Activated naive CD8-positive, alpha-beta T cell treated with anti-CD3 and anti-CD28 coated beads for 36 hours (primary cell): ENCODE data around the gene MTX3. TPM values are rescaled to one million over a fixed set of nuclear protein-coding genes. Genes with fewer than 3 reads are reported as not detected.

Experiments used
- DNase-seq: peaks from one replicate; pipeline ENCODE4 v3.0.0; 2021
- H3K27ac Mint-ChIP-seq: one replicate; pipeline ENCODE4 v1.8.0; 2022; ENCODE audit warnings: mild to moderate bottlenecking, moderate library complexity, mixed read lengths
- H3K27me3 Mint-ChIP-seq: one replicate; pipeline ENCODE4 v1.8.0; 2022; ENCODE audit warnings: mild to moderate bottlenecking, mixed read lengths
- H3K36me3 Mint-ChIP-seq: one replicate; pipeline ENCODE4 v1.8.0; 2021; ENCODE audit warnings: mild to moderate bottlenecking, mixed read lengths
- H3K4me1 Mint-ChIP-seq: one replicate; pipeline ENCODE4 v1.8.0; 2021; ENCODE audit warnings: mixed read lengths
- H3K4me3 Mint-ChIP-seq: one replicate; pipeline ENCODE4 v1.8.0; 2022; ENCODE audit warnings: mild to moderate bottlenecking, moderate library complexity, mixed read lengths
- H3K9me3 Mint-ChIP-seq: one replicate; pipeline ENCODE4 v1.8.0; 2022; ENCODE audit warnings: mixed read lengths
- total RNA-seq, 2 experiments: library from RNA; stranded (reverse); gene quantifications; one replicate each; pipeline ENCODE4 v1.2.3, GENCODE V29; 2021

The MTX3 gene
- total RNA-seq, 2 experiments from 2014 or later, result 15.6 to 16.2 TPM

GRCh38 chr5:79999722-80000121 is 8.7 kb upstream of the MTX3 start:
- Mint-ChIP-seq H3K27ac (no peak overlapping the region), H3K4me3 (no peak overlapping the region), H3K9me3 (no peaks in the 10 kb centered on the region), H3K4me1 (peaks cover 9% of the 10 kb centered on the region), H3K27me3 (no peaks in the 10 kb centered on the region), H3K36me3 (peaks cover 10% of the 10 kb centered on the region)
- no peak for DNase-seq

GRCh38 chr5:79992891-79993657 is 2.0 kb upstream of the MTX3 start:
- DNase-seq, result no peak
- no peak overlapping the region for H3K4me3 Mint-ChIP-seq
- no peaks in the 10 kb centered on the region for H3K9me3 Mint-ChIP-seq
- H3K4me1 Mint-ChIP-seq, result peaks cover 43% of the 10 kb centered on the region
- no peak overlapping the region for H3K27ac Mint-ChIP-seq
- H3K27me3 Mint-ChIP-seq, result no peaks in the 10 kb centered on the region
- H3K36me3 Mint-ChIP-seq, result peaks cover 17% of the 10 kb centered on the region

GRCh38 chr5:79990205-79990597 is 861 bp downstream of the MTX3 start:
- H3K27me3 Mint-ChIP-seq, result no peaks in the 10 kb centered on the region
- peaks cover 35% of the 10 kb centered on the region for H3K36me3 Mint-ChIP-seq
- peaks cover 58% of the 10 kb centered on the region for H3K4me1 Mint-ChIP-seq
- peak overlapping the region; percentile 87 for H3K4me3 Mint-ChIP-seq
- H3K9me3 Mint-ChIP-seq, result no peaks in the 10 kb centered on the region
- H3K27ac Mint-ChIP-seq, result peak overlapping the region; percentile 97
- DNase-seq, result no peak

GRCh38 chr5:79986260-79986659 is 4.8 kb downstream of the MTX3 start:
- DNase-seq, result no peak
- H3K4me3 Mint-ChIP-seq, result no peak overlapping the region
- H3K36me3 Mint-ChIP-seq, result peaks cover 67% of the 10 kb centered on the region
- peaks cover 67% of the 10 kb centered on the region for H3K4me1 Mint-ChIP-seq
- peak overlapping the region; percentile 67 for H3K27ac Mint-ChIP-seq
- H3K27me3 Mint-ChIP-seq, result no peaks in the 10 kb centered on the region
- H3K9me3 Mint-ChIP-seq, result no peaks in the 10 kb centered on the region

- Mint-ChIP-seq H3K27me3 (no peaks in the 10 kb centered on the region), H3K36me3 (peaks cover 74% of the 10 kb centered on the region), H3K4me1 (peaks cover 72% of the 10 kb centered on the region), H3K4me3 (no peak overlapping the region), H3K27ac (peak overlapping the region; percentile 68), H3K9me3 (no peaks in the 10 kb centered on the region)
- no peak for DNase-seq
Measured at GRCh38 chr5:79985288-79985687, 5.8 kb downstream of the MTX3 start.

- no peak overlapping the region for H3K4me3 Mint-ChIP-seq
- no peaks in the 10 kb centered on the region for H3K27me3 Mint-ChIP-seq
- H3K27ac Mint-ChIP-seq, result peak overlapping the region; percentile 90
- H3K4me1 Mint-ChIP-seq, result peaks cover 70% of the 10 kb centered on the region
- no peak for DNase-seq
- H3K36me3 Mint-ChIP-seq, result peaks cover 71% of the 10 kb centered on the region
- H3K9me3 Mint-ChIP-seq, result no peaks in the 10 kb centered on the region
Measured at GRCh38 chr5:79984363-79984762, 6.7 kb downstream of the MTX3 start.

GRCh38 chr5:79983618-79984017 is 7.4 kb downstream of the MTX3 start:
- peak overlapping the region; percentile 90 for H3K27ac Mint-ChIP-seq
- H3K4me1 Mint-ChIP-seq, result peaks cover 64% of the 10 kb centered on the region
- H3K9me3 Mint-ChIP-seq, result no peaks in the 10 kb centered on the region
- no peak for DNase-seq
- H3K36me3 Mint-ChIP-seq, result peaks cover 71% of the 10 kb centered on the region
- no peak overlapping the region for H3K4me3 Mint-ChIP-seq
- H3K27me3 Mint-ChIP-seq, result no peaks in the 10 kb centered on the region

- Mint-ChIP-seq H3K27me3 (no peaks in the 10 kb centered on the region), H3K36me3 (peaks cover 70% of the 10 kb centered on the region), H3K4me1 (peaks cover 54% of the 10 kb centered on the region), H3K27ac (peak overlapping the region; percentile 47), H3K9me3 (no peaks in the 10 kb centered on the region), H3K4me3 (no peak overlapping the region)
- no peak for DNase-seq
Measured at GRCh38 chr5:79982136-79982535, 8.9 kb downstream of the MTX3 start.

- Mint-ChIP-seq H3K27ac (no peak overlapping the region), H3K27me3 (no peaks in the 10 kb centered on the region), H3K4me3 (no peak overlapping the region), H3K9me3 (no peaks in the 10 kb centered on the region), H3K4me1 (peaks cover 15% of the 10 kb centered on the region), H3K36me3 (peaks cover 28% of the 10 kb centered on the region)
- DNase-seq, result no peak
Measured at GRCh38 chr5:79976759-79977515, 14.1 kb downstream of the MTX3 start.

- H3K9me3 Mint-ChIP-seq, result no peaks in the 10 kb centered on the region
- H3K4me1 Mint-ChIP-seq, result peaks cover 6% of the 10 kb centered on the region
- H3K4me3 Mint-ChIP-seq, result no peak overlapping the region
- peaks cover 18% of the 10 kb centered on the region for H3K36me3 Mint-ChIP-seq
- no peak for DNase-seq
- no peaks in the 10 kb centered on the region for H3K27me3 Mint-ChIP-seq
- H3K27ac Mint-ChIP-seq, result no peak overlapping the region
Measured at GRCh38 chr5:79975422-79975821, 15.6 kb downstream of the MTX3 start.

GRCh38 chr5:79974886-79975285 is 16.2 kb downstream of the MTX3 start:
- Mint-ChIP-seq H3K9me3 (no peaks in the 10 kb centered on the region), H3K36me3 (peaks cover 16% of the 10 kb centered on the region), H3K4me1 (peaks cover 2% of the 10 kb centered on the region), H3K27me3 (no peaks in the 10 kb centered on the region), H3K27ac (no peak overlapping the region), H3K4me3 (no peak overlapping the region)
- no peak for DNase-seq

GRCh38 chr5:79973996-79974395 is 17.1 kb downstream of the MTX3 start:
- no peak for DNase-seq
- Mint-ChIP-seq H3K4me3 (no peak overlapping the region), H3K27me3 (no peaks in the 10 kb centered on the region), H3K4me1 (peaks cover 2% of the 10 kb centered on the region), H3K27ac (no peak overlapping the region), H3K9me3 (no peaks in the 10 kb centered on the region), H3K36me3 (peaks cover 13% of the 10 kb centered on the region)

- peaks cover 13% of the 10 kb centered on the region for H3K36me3 Mint-ChIP-seq
- peaks cover 2% of the 10 kb centered on the region for H3K4me1 Mint-ChIP-seq
- H3K9me3 Mint-ChIP-seq, result no peaks in the 10 kb centered on the region
- no peak overlapping the region for H3K4me3 Mint-ChIP-seq
- DNase-seq, result no peak
- H3K27me3 Mint-ChIP-seq, result no peaks in the 10 kb centered on the region
- no peak overlapping the region for H3K27ac Mint-ChIP-seq
Measured at GRCh38 chr5:79973511-79973910, 17.6 kb downstream of the MTX3 start.

GRCh38 chr5:79971156-79971555 is 19.9 kb downstream of the MTX3 start:
- DNase-seq, result no peak
- H3K36me3 Mint-ChIP-seq, result no peaks in the 10 kb centered on the region
- H3K4me3 Mint-ChIP-seq, result no peak overlapping the region
- H3K27me3 Mint-ChIP-seq, result peaks cover 8% of the 10 kb centered on the region
- H3K4me1 Mint-ChIP-seq, result no peaks in the 10 kb centered on the region
- H3K27ac Mint-ChIP-seq, result no peak overlapping the region
- H3K9me3 Mint-ChIP-seq, result no peaks in the 10 kb centered on the region

GRCh38 chr5:79966448-79966847 is 24.6 kb downstream of the MTX3 start:
- no peaks in the 10 kb centered on the region for H3K9me3 Mint-ChIP-seq
- DNase-seq, result no peak
- no peaks in the 10 kb centered on the region for H3K36me3 Mint-ChIP-seq
- peaks cover 8% of the 10 kb centered on the region for H3K27me3 Mint-ChIP-seq
- H3K4me3 Mint-ChIP-seq, result no peak overlapping the region
- peaks cover 9% of the 10 kb centered on the region for H3K4me1 Mint-ChIP-seq
- no peak overlapping the region for H3K27ac Mint-ChIP-seq

- Mint-ChIP-seq H3K4me3 (no peak overlapping the region), H3K27me3 (peaks cover 8% of the 10 kb centered on the region), H3K36me3 (no peaks in the 10 kb centered on the region), H3K9me3 (no peaks in the 10 kb centered on the region), H3K4me1 (peaks cover 9% of the 10 kb centered on the region), H3K27ac (no peak overlapping the region)
- DNase-seq, result no peak
Measured at GRCh38 chr5:79964136-79964535, 26.9 kb downstream of the MTX3 start.
